SK-N-SH (cell line): ENCODE data around the gene TMEM231. TPM values are rescaled to one million over a fixed set of nuclear protein-coding genes. Genes with fewer than 3 reads are reported as not detected.

Source experiments
- CTCF ChIA-PET: fragments of 300-600, 350-600 bp; formaldehyde crosslinking; extraction: SDS; loops from one replicate; lab custom pipeline; 2021; lab: Yijun Ruan, JAX
- POLR2A ChIA-PET: fragments of 350-600 bp; sonication (Branson Sonifier 250); formaldehyde crosslinking; extraction: SDS; loops from one replicate; lab custom pipeline; 2020; ENCODE audit warnings: antibody characterized with exemption, inconsistent platforms; lab: Yijun Ruan, JAX
- DNase-seq: peaks from one replicate; pipeline ENCODE4 v3.0.0; 2012
- H2AFZ ChIP-seq: fragments of 200-600 bp; sonication (generic); 2 replicates; pipeline ENCODE4 v1.8.1; 2016; ENCODE audit warnings: antibody characterized with exemption, mild to moderate bottlenecking, low read depth
- H3F3A ChIP-seq: fragments of 200-600 bp; sonication (generic); replicated peaks from 2 replicates; pipeline ENCODE3; 2016; ENCODE audit warnings: antibody characterized with exemption, mild to moderate bottlenecking; ENCODE audit not compliant: insufficient read depth
- H3K27ac ChIP-seq, 2 experiments: fragments of 200-500 bp in 1 of 2; fragments of 200-600 bp in 1 of 2; sonication (Bioruptor generic) in 1 of 2; sonication (generic), shearing (Covaris generic) in 1 of 2; 2 replicates each; pipeline versions ENCODE4 v1.5.1 to v1.6.1; 2014 to 2016; ENCODE audit warnings: low read depth in 2 of 2, inconsistent platforms in 1 of 2, low read length in 1 of 2, mild to moderate bottlenecking in 1 of 2, mixed read lengths in 1 of 2
- H3K27me3 ChIP-seq: fragments of 200-600 bp; sonication (generic), shearing (Covaris generic); 2 replicates; pipeline ENCODE4 v1.6.1; 2016; ENCODE audit warnings: mixed run types; ENCODE audit not compliant: insufficient read depth
- H3K36me3 ChIP-seq, 2 experiments: fragments of 200-500 bp in 1 of 2; fragments of 200-600 bp in 1 of 2; sonication (Bioruptor generic) in 1 of 2; sonication (generic) in 1 of 2; replicated peaks in 1 of 2; 2 replicates each; pipeline versions ENCODE3 to v1.5.1; 2014 to 2016; ENCODE audit warnings: low read length in 1 of 2, mild to moderate bottlenecking in 1 of 2; ENCODE audit not compliant: insufficient read depth in 2 of 2, control insufficient read depth in 1 of 2
- H3K4me1 ChIP-seq, 2 experiments: fragments of 200-500 bp in 1 of 2; fragments of 200-600 bp in 1 of 2; sonication (Bioruptor generic) in 1 of 2; sonication (generic), shearing (Covaris generic) in 1 of 2; 2 replicates each; pipeline versions ENCODE4 v1.5.1 to v1.6.1; 2014 to 2016; ENCODE audit warnings: low read depth in 1 of 2, low read length in 1 of 2, mixed run types in 1 of 2; ENCODE audit not compliant: insufficient read depth in 2 of 2, control insufficient read depth in 1 of 2
- H3K4me2 ChIP-seq: fragments of 200-600 bp; sonication (generic), shearing (Covaris generic); 2 replicates; pipeline ENCODE4 v1.6.1; 2017; ENCODE audit warnings: mixed run types
- H3K4me3 ChIP-seq, 2 experiments: fragments of 200-500 bp in 1 of 2; fragments of 200-600 bp in 1 of 2; sonication (Bioruptor generic) in 1 of 2; sonication (generic), shearing (Covaris generic) in 1 of 2; 2 replicates each; pipeline versions ENCODE4 v1.5.1 to v1.8.1; 2014 to 2016; ENCODE audit warnings: low read depth in 2 of 2, inconsistent platforms in 1 of 2, low read length in 1 of 2, mild to moderate bottlenecking in 1 of 2, mixed read lengths in 1 of 2, moderate library complexity in 1 of 2
- H3K79me2 ChIP-seq: fragments of 200-600 bp; sonication (generic); 2 replicates; pipeline ENCODE4 v1.8.1; 2017; ENCODE audit warnings: mild to moderate bottlenecking; ENCODE audit not compliant: insufficient read depth
- H3K9ac ChIP-seq: fragments of 200-600 bp; sonication (generic); 2 replicates; pipeline ENCODE4 v1.6.1; 2017; ENCODE audit warnings: mixed run types
- H3K9me2 ChIP-seq: fragments of 200-600 bp; sonication (generic); 2 replicates; pipeline ENCODE4 v1.6.1; 2017; ENCODE audit warnings: mixed run types
- H3K9me3 ChIP-seq: fragments of 200-600 bp; sonication (generic); 2 replicates; pipeline ENCODE4 v1.6.1; 2017; ENCODE audit warnings: mixed run types, mild to moderate bottlenecking, moderate library complexity
- H4K20me1 ChIP-seq: fragments of 200-600 bp; sonication (generic); 2 replicates; pipeline ENCODE4 v1.6.1; 2017; ENCODE audit warnings: mild to moderate bottlenecking, mixed run types; ENCODE audit not compliant: insufficient read depth
- CHD2 ChIP-seq: fragments of 150-350 bp; IDR thresholded peaks from 2 replicates; pipeline ENCODE4 v1.6.1; 2018; ENCODE audit warnings: low read length; ENCODE audit not compliant: partially characterized antibody
- ELF1 ChIP-seq: IDR thresholded peaks from 2 replicates; pipeline ENCODE4 v1.4.0; 2012
- EP300 ChIP-seq, 2 experiments: IDR thresholded peaks; 2 replicates each; pipeline versions ENCODE4 v1.4.0 to v1.6.1; 2012; ENCODE audit warnings: borderline replicate concordance in 1 of 2, low read depth in 1 of 2, low read length in 1 of 2
- GATA2 ChIP-seq: sonication (generic); formaldehyde crosslinking; IDR thresholded peaks from 2 replicates; pipeline ENCODE4 v1.5.0; 2020; ENCODE audit warnings: mild to moderate bottlenecking, missing genetic modification reagents
- MEF2A ChIP-seq: IDR thresholded peaks from 2 replicates; pipeline ENCODE4 v1.4.0; 2012; ENCODE audit warnings: low read depth, borderline replicate concordance
- POLR2AphosphoS5 ChIP-seq: IDR thresholded peaks from 2 replicates; pipeline ENCODE4 v1.6.1; 2012; ENCODE audit warnings: low read depth, low read length
- RAD21 ChIP-seq: IDR thresholded peaks from 2 replicates; pipeline ENCODE4 v1.6.1; 2012; ENCODE audit warnings: mild to moderate bottlenecking, low read length
- RCOR1 ChIP-seq: fragments of 150-350 bp; IDR thresholded peaks from 2 replicates; pipeline ENCODE4 v1.6.1; 2017; ENCODE audit warnings: antibody characterized with exemption, low read length
- RXRA ChIP-seq: IDR thresholded peaks from 2 replicates; pipeline ENCODE4 v1.4.0; 2012; ENCODE audit warnings: low read depth, mild to moderate bottlenecking, borderline replicate concordance
- SIN3A ChIP-seq: IDR thresholded peaks from 2 replicates; pipeline ENCODE4 v1.6.1; 2012; ENCODE audit warnings: low read depth, mild to moderate bottlenecking, low read length, moderate library complexity, borderline replicate concordance
- SMC3 ChIP-seq: IDR thresholded peaks from 2 replicates; pipeline ENCODE4 v1.6.1; 2012; ENCODE audit warnings: low read depth, low read length, improper control_type of control experiment
- TAF1 ChIP-seq: IDR thresholded peaks from 2 replicates; pipeline ENCODE4 v1.6.1; 2012; ENCODE audit warnings: low read depth, mild to moderate bottlenecking, low read length, moderate library complexity, borderline replicate concordance
- TEAD4 ChIP-seq: IDR thresholded peaks from 2 replicates; pipeline ENCODE4 v1.4.0; 2012; ENCODE audit warnings: mild to moderate bottlenecking, borderline replicate concordance; ENCODE audit not compliant: insufficient read depth
- YY1 ChIP-seq: IDR thresholded peaks from 2 replicates; pipeline ENCODE4 v1.4.0; 2012; ENCODE audit warnings: low read depth, mild to moderate bottlenecking
- WGBS: methylation state at CpG from one replicate; pipeline ENCODE4 v1.1.6; 2017; ENCODE audit warnings: low lambda C conversion rate; 5-methylcytosine and 5-hydroxymethylcytosine counted together
- polyA plus RNA-seq, 3 experiments: library from polyadenylated mRNA; depleted of rRNA; stranded (reverse); fragments of >200 nt; gene quantifications; 2 replicates each; pipeline ENCODE4 v1.2.3, GENCODE V29; 2012
- TF ChIP-seq, protein P1 (sequence below): IDR thresholded peaks from 2 replicates; pipeline ENCODE4; 2012
- TF ChIP-seq, protein P2 (sequence below): IDR thresholded peaks from 2 replicates; pipeline ENCODE4 v1.4.0; 2012; ENCODE audit warnings: low read depth, borderline replicate concordance

The TMEM231 gene
- polyA plus RNA-seq, 1 of the 3 experiments (the other 2 are of a cell fraction), result 18.1 TPM

DNA sequence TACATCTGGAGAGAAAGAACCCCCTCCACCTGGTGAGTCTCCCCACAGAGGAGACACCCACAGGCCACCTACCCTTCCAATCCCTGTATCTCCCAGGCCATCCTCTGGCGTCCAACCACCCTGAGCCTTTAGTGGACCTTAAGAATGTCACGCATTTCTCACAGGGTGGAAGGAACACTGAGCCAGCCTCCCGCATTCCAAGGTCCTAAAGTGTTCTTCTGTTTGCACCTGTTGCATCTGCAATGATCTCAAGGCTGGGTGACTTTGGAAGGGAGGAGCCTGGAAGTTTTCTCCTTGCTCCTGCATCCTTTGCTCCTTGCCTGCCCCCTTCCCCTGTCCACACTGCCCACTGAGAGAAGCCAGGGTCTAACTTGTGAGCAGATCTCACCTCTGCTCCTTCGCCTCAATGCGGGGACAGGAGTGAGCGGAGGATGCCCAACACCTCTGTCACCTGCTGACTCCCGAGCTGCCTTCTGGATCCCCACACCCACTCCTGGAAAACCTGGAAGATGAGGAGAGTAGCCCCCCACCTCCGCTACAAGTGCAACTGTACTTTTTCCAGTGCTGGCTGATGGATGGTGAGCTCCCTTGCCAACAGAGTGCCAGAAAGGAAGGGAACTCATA, 23.8 kb downstream of the TMEM231 start (continued):
- TF ChIP-seq, protein P1, sequence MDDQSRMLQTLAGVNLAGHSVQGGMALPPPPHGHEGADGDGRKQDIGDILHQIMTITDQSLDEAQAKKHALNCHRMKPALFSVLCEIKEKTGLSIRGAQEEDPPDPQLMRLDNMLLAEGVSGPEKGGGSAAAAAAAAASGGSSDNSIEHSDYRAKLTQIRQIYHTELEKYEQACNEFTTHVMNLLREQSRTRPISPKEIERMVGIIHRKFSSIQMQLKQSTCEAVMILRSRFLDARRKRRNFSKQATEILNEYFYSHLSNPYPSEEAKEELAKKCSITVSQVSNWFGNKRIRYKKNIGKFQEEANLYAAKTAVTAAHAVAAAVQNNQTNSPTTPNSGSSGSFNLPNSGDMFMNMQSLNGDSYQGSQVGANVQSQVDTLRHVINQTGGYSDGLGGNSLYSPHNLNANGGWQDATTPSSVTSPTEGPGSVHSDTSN, result no peak
- TF ChIP-seq, protein P2, sequence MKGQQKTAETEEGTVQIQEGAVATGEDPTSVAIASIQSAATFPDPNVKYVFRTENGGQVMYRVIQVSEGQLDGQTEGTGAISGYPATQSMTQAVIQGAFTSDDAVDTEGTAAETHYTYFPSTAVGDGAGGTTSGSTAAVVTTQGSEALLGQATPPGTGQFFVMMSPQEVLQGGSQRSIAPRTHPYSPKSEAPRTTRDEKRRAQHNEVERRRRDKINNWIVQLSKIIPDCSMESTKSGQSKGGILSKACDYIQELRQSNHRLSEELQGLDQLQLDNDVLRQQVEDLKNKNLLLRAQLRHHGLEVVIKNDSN, result no peak
- TF ChIP-seq EP300 (IDR thresholded peaks at IDR 0.05; ENCODE audit: borderline replicate concordance in 1 of 2, low read depth in 1 of 2, low read length in 1 of 2) (no peak), YY1 (no peak), SIN3A (no peak), CHD2 (no peak), TEAD4 (no peak), RXRA (no peak), GATA2 (CRISPR knock-in tag) (no peak)
- TF ChIP-seq, all 33 proteins: peak for 0

DNA sequence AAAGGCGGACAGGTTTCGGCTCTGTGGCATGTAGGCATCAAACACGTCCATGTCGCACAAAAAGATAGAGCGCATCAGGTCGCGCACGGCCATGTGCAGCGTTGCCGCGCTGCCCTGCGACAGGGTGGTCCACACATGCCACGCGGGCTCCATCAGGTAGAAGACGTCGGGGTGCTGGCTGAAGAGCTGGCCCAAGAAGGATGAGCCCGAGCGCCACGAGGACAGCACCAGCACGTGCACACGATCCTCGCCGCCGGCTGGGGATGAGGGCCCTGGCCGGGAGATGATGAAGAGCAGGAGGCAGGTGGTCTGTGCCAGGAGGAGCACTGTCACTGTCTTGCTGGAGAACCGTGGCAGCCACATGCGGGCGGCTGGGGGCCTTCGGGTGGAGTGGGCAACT, 26.1 kb downstream of the TMEM231 start:
- Histone ChIP-seq H3K4me1 (no peaks in the 10 kb centered on the region), H3K4me3 (no peak overlapping the region), H4K20me1 (no peaks in the 10 kb centered on the region), H3K4me2 (no peak overlapping the region), H3K27me3 (no peaks in the 10 kb centered on the region), H3K27ac (no peak overlapping the region), H2AFZ (no peak overlapping the region), H3F3A (no peaks in the 10 kb centered on the region), H3K9me2 (no peaks in the 10 kb centered on the region), H3K9ac (no peak overlapping the region), H3K9me3 (no peaks in the 10 kb centered on the region), H3K79me2 (no peaks in the 10 kb centered on the region), H3K36me3 (no peaks in the 10 kb centered on the region)
- ChIA-PET CTCF (no interaction called here), POLR2A (no interaction called here)
- 93% methylated on average over 28 of the region's 29 CpGs for WGBS
- DNase-seq, result no peak
- TF ChIP-seq MEF2A (no peak), POLR2AphosphoS5 (no peak), RCOR1 (no peak), RAD21 (no peak), SMC3 (no peak), TAF1 (no peak), ELF1 (no peak)
- TF ChIP-seq, protein P1, result no peak
